Measurements from ENCODE around the gene GPR153.
A peak's percentile ranks its signal among the peaks of the same experiment; 100 is the strongest.

GPR153 gene

DNA sequence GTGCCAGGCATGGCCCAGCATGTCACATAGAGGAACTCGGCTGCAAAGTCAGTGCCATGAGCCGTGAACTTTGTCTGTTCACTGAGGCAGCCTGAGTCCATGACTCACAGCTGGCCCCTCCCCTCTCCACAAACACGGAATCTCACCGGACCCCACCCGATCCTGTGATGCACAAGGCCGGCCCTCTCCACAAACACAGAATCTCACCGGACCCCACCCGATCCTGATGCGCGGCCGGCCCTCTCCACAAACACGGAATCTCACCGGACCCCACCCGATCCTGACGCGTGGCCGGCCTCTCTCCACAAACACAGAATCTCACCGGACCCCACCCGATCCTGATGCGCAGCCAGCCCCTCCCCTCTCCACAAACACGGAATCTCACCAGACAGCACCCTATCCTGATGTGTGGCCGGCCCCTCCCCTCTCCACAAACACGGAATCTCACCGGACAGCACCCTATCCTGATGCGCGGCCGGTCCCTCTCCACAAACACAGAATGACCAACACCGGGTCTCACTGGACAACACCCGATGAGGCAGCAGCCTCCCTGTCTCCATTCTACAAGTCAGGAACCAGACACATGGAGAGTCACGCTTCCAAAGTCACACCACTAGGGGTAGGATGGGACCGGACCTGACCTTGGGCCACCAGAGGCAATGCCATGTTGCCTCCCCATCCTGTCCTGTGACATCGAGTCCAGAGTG lies 39.6 kb upstream of the GPR153 start:
- Histone ChIP-seq H3K4me1 (ENCODE audit: control insufficient read depth in 2 of 2, insufficient read depth in 2 of 2, low read length in 2 of 2) (peaks cover 4 to 11% of the 10 kb centered on the region in 2 donors), H3K27ac (ENCODE audit: low read depth in 2 of 2, low read length in 2 of 2) (peak overlapping the region; percentile 75 to 80), H3K9ac (ENCODE audit: low read depth in 1 of 2, low read length in 2 of 2) (peak overlapping the region in 1 of 2 donors; percentile 44)

DNA sequence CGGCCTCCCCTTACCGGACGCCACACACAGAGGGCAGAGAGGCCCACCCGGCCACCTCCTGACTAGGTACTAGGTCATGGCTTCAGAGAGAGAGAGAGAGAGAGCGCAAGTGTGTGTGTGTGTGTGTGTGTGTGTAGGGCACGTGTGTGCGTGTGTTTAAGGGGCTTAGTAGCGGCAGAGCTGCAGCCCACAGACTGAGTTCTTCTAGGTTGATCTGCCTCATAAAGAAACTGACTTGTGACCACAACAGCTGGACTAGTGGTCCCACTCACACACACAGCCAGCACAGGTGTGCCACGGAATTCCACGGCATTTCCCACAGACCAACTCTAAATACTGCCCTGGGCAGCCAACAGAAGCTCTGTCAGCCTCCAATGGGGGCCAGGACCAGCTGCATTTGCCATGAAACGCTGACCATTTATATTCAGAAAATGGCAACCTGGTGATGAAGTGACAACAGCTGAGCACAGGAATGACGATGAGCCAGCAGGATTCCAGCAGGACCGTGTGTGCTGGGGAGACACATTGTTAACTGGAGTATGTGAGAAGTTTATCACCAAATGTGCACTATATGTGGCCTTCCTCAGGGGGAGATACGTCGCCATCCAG lies 38.8 kb upstream of the GPR153 start:
- Histone ChIP-seq H3K27me3 (ENCODE audit: control insufficient read depth in 2 of 2, insufficient read depth in 2 of 2, low read length in 2 of 2) (no peaks in the 10 kb centered on the region), H3K4me1 (ENCODE audit: control insufficient read depth in 2 of 2, insufficient read depth in 2 of 2, low read length in 2 of 2) (peaks cover 4 to 11% of the 10 kb centered on the region in 2 donors), H3K36me3 (ENCODE audit: control insufficient read depth in 2 of 2, insufficient read depth in 2 of 2, low read length in 2 of 2) (peaks cover 2 to 4% of the 10 kb centered on the region in 2 donors), H3K4me3 (ENCODE audit: low read length in 2 of 2) (no peak overlapping the region), H3K27ac (ENCODE audit: low read depth in 2 of 2, low read length in 2 of 2) (peak overlapping the region; percentile 75 to 80), H3K9me3 (ENCODE audit: control insufficient read depth in 2 of 2, low read length in 2 of 2) (no peaks in the 10 kb centered on the region), H3K9ac (ENCODE audit: low read depth in 1 of 2, low read length in 2 of 2) (peak overlapping the region in 1 of 2 donors; percentile 44)

More for the DNA sequence above, 39.6 kb upstream of the GPR153 start:
- no peak overlapping the region for H3K4me3 ChIP-seq (ENCODE audit: low read length in 2 of 2)
- H3K36me3 ChIP-seq (ENCODE audit: control insufficient read depth in 2 of 2, insufficient read depth in 2 of 2, low read length in 2 of 2) = peaks cover 2 to 4% of the 10 kb centered on the region in 2 donors
- no peaks in the 10 kb centered on the region for H3K9me3 ChIP-seq (ENCODE audit: control insufficient read depth in 2 of 2, low read length in 2 of 2)
- H3K27me3 ChIP-seq (ENCODE audit: control insufficient read depth in 2 of 2, insufficient read depth in 2 of 2, low read length in 2 of 2) = no peaks in the 10 kb centered on the region

DNA sequence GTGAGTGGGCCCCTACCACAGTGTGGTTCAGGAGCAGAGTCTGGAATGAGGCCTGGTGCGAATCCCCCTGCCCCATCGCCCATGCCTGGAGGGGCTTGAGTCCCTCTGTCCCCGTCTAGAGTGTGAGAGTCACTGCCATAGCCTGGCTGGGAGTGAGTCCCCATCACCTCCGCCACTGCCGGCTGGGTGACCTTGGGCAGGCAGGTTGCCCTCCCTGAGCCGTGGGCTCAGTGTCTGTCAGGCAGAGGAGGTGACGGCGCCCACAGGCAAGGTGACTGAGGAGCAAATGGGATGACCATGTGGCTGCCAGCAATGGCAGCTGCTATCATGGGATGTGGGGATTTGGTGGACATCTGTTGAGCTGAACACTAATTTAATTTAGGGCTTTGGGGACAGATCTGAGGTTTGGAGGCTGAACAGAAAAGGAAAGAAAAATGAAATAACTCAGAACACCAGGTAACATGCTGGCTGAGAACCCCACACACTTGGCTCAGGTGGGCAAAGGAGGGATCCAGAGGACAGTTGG lies 38.1 kb upstream of the GPR153 start:
- peaks cover 4 to 11% of the 10 kb centered on the region in 2 donors for H3K4me1 ChIP-seq (ENCODE audit: control insufficient read depth in 2 of 2, insufficient read depth in 2 of 2, low read length in 2 of 2)
- H3K36me3 ChIP-seq (ENCODE audit: control insufficient read depth in 2 of 2, insufficient read depth in 2 of 2, low read length in 2 of 2) = peaks cover 4 to 9% of the 10 kb centered on the region in 2 donors
- no peak overlapping the region for H3K9ac ChIP-seq (ENCODE audit: low read depth in 1 of 2, low read length in 2 of 2)
- H3K9me3 ChIP-seq (ENCODE audit: control insufficient read depth in 2 of 2, low read length in 2 of 2) = no peaks in the 10 kb centered on the region
- peak overlapping the region in 1 of 2 donors; percentile 80 for H3K27ac ChIP-seq (ENCODE audit: low read depth in 2 of 2, low read length in 2 of 2)
- H3K4me3 ChIP-seq (ENCODE audit: low read length in 2 of 2) = no peak overlapping the region
- H3K27me3 ChIP-seq (ENCODE audit: control insufficient read depth in 2 of 2, insufficient read depth in 2 of 2, low read length in 2 of 2) = no peaks in the 10 kb centered on the region

DNA sequence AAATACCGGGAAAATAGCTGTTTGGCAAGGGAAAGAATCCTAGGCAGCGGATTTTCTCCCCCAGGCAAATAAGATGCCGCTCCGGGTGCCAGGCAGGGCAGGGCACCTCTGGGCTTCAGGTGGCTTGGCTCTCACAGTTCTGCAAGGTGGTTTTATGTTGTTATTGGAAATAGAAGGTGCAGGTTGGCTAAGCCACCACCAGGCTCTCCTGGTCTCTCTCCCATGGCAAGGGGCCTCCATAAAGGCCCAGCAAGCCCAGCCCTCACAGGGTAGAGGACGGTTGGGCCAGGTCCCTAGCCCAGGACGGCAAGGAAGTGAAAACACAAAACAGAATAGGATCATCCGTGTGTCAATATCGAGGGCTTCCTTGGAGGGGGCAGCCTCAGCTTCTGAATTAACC lies 37.6 kb upstream of the GPR153 start:
- Histone ChIP-seq H3K4me1 (ENCODE audit: control insufficient read depth in 2 of 2, insufficient read depth in 2 of 2, low read length in 2 of 2) (peaks cover 4 to 11% of the 10 kb centered on the region in 2 donors), H3K36me3 (ENCODE audit: control insufficient read depth in 2 of 2, insufficient read depth in 2 of 2, low read length in 2 of 2) (peaks cover 9 to 14% of the 10 kb centered on the region in 2 donors), H3K9me3 (ENCODE audit: control insufficient read depth in 2 of 2, low read length in 2 of 2) (no peaks in the 10 kb centered on the region), H3K27ac (ENCODE audit: low read depth in 2 of 2, low read length in 2 of 2) (peak overlapping the region in 1 of 2 donors; percentile 80), H3K4me3 (ENCODE audit: low read length in 2 of 2) (no peak overlapping the region), H3K27me3 (ENCODE audit: control insufficient read depth in 2 of 2, insufficient read depth in 2 of 2, low read length in 2 of 2) (no peaks in the 10 kb centered on the region), H3K9ac (ENCODE audit: low read depth in 1 of 2, low read length in 2 of 2) (no peak overlapping the region)

DNA sequence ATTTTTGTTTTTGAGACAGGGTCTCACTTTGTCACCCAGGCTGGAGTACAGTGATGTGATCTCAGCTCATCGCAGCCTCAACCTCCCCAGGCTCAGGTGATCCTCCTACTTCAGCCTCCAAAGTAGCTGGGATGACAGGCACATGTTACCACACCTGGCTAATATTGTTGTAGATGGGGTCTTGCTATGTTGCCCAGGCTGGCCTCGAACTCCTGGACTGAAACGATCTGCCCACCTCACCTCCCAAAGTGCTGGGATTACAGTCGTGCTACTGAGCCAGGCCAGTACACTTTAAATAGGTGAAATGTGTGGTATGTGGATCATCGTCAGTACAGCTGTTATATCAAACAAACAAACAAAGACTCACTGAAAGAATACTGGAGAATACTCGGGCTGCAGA lies 35.0 kb upstream of the GPR153 start:
- H3K4me3 ChIP-seq (ENCODE audit: low read length in 2 of 2) = no peak overlapping the region
- peaks cover 13 to 17% of the 10 kb centered on the region in 2 donors for H3K36me3 ChIP-seq (ENCODE audit: control insufficient read depth in 2 of 2, insufficient read depth in 2 of 2, low read length in 2 of 2)
- H3K4me1 ChIP-seq (ENCODE audit: control insufficient read depth in 2 of 2, insufficient read depth in 2 of 2, low read length in 2 of 2) = peaks cover 4 to 11% of the 10 kb centered on the region in 2 donors
- H3K27ac ChIP-seq (ENCODE audit: low read depth in 2 of 2, low read length in 2 of 2) = no peak overlapping the region
- H3K27me3 ChIP-seq (ENCODE audit: control insufficient read depth in 2 of 2, insufficient read depth in 2 of 2, low read length in 2 of 2) = no peaks in the 10 kb centered on the region
- H3K9ac ChIP-seq (ENCODE audit: low read depth in 1 of 2, low read length in 2 of 2) = no peak overlapping the region
- no peaks in the 10 kb centered on the region for H3K9me3 ChIP-seq (ENCODE audit: control insufficient read depth in 2 of 2, low read length in 2 of 2)

- no peak overlapping the region for H3K4me3 ChIP-seq (ENCODE audit: low read length in 2 of 2)
- no peaks in the 10 kb centered on the region for H3K9me3 ChIP-seq (ENCODE audit: control insufficient read depth in 2 of 2, low read length in 2 of 2)
- peaks cover 13 to 15% of the 10 kb centered on the region in 2 donors for H3K36me3 ChIP-seq (ENCODE audit: control insufficient read depth in 2 of 2, insufficient read depth in 2 of 2, low read length in 2 of 2)
- no peak overlapping the region for H3K9ac ChIP-seq (ENCODE audit: low read depth in 1 of 2, low read length in 2 of 2)
- no peaks in the 10 kb centered on the region for H3K27me3 ChIP-seq (ENCODE audit: control insufficient read depth in 2 of 2, insufficient read depth in 2 of 2, low read length in 2 of 2)
- H3K27ac ChIP-seq (ENCODE audit: low read depth in 2 of 2, low read length in 2 of 2) = peak overlapping the region in 1 of 2 donors; percentile 34
- peaks cover 3 to 9% of the 10 kb centered on the region in 2 donors for H3K4me1 ChIP-seq (ENCODE audit: control insufficient read depth in 2 of 2, insufficient read depth in 2 of 2, low read length in 2 of 2)
These were observed 34.1 kb upstream of the GPR153 start for GRCh38 chr1:6294890-6295556.

DNA sequence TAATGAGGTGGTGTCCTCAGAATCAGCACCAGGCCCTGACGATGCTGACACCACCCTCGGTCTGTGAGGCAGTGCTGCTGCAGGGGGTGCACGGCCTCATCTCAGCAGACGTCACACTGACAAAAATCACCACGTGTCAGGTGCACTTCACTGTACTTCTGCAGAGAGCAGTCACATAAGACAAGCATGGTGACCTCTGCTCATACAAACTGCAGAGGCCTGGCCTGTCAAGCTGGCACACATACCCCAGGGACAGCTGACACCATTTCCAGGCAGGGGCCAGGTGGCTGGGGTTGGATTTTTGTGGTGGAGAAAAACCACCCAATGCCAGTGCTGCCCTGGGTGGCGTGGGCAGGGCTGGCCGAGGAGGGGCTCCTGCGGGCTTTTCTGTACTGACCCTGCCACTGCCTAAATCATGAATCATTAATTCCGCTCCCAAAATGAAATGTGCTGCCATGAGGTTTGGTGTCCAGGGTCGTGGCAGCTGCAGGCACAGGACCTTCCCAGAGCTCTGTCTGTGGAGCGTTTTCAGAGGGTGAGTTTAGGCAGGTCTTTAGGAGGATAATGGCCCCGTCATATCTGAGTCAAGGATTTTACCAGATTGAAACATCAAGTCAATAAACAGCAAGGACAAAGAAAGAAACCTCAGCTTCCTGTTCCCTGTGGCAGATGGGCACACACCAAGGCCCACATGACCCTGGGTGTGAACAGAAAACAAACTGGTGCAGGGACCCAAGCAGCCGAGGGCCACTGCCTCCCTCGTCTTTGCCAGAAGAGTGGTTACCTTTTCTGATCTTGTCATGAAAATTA lies 33.4 kb upstream of the GPR153 start:
- Histone ChIP-seq H3K4me3 (ENCODE audit: low read length in 2 of 2) (no peak overlapping the region), H3K27me3 (ENCODE audit: control insufficient read depth in 2 of 2, insufficient read depth in 2 of 2, low read length in 2 of 2) (no peaks in the 10 kb centered on the region), H3K9ac (ENCODE audit: low read depth in 1 of 2, low read length in 2 of 2) (no peak overlapping the region), H3K36me3 (ENCODE audit: control insufficient read depth in 2 of 2, insufficient read depth in 2 of 2, low read length in 2 of 2) (peaks cover 13 to 14% of the 10 kb centered on the region in 2 donors), H3K27ac (ENCODE audit: low read depth in 2 of 2, low read length in 2 of 2) (peak overlapping the region in 1 of 2 donors; percentile 55), H3K9me3 (ENCODE audit: control insufficient read depth in 2 of 2, low read length in 2 of 2) (no peaks in the 10 kb centered on the region), H3K4me1 (ENCODE audit: control insufficient read depth in 2 of 2, insufficient read depth in 2 of 2, low read length in 2 of 2) (peaks cover 0 to 1% of the 10 kb centered on the region in 2 donors)

GRCh38 chr1:6292102-6292501 lies 31.2 kb upstream of the GPR153 start:
- H3K27ac ChIP-seq (ENCODE audit: low read depth in 2 of 2, low read length in 2 of 2) = no peak overlapping the region
- H3K9ac ChIP-seq (ENCODE audit: low read depth in 1 of 2, low read length in 2 of 2) = no peak overlapping the region
- peaks cover 2 to 3% of the 10 kb centered on the region in 2 donors for H3K4me1 ChIP-seq (ENCODE audit: control insufficient read depth in 2 of 2, insufficient read depth in 2 of 2, low read length in 2 of 2)
- peaks cover 13% of the 10 kb centered on the region in 2 donors for H3K36me3 ChIP-seq (ENCODE audit: control insufficient read depth in 2 of 2, insufficient read depth in 2 of 2, low read length in 2 of 2)
- no peaks in the 10 kb centered on the region for H3K9me3 ChIP-seq (ENCODE audit: control insufficient read depth in 2 of 2, low read length in 2 of 2)
- no peaks in the 10 kb centered on the region for H3K27me3 ChIP-seq (ENCODE audit: control insufficient read depth in 2 of 2, insufficient read depth in 2 of 2, low read length in 2 of 2)
- H3K4me3 ChIP-seq (ENCODE audit: low read length in 2 of 2) = no peak overlapping the region

- Histone ChIP-seq H3K27ac (ENCODE audit: low read depth in 2 of 2, low read length in 2 of 2) (peak overlapping the region in 1 of 2 donors; percentile 20), H3K4me1 (ENCODE audit: control insufficient read depth in 2 of 2, insufficient read depth in 2 of 2, low read length in 2 of 2) (peaks cover 2 to 3% of the 10 kb centered on the region in 2 donors), H3K9me3 (ENCODE audit: control insufficient read depth in 2 of 2, low read length in 2 of 2) (no peaks in the 10 kb centered on the region), H3K9ac (ENCODE audit: low read depth in 1 of 2, low read length in 2 of 2) (no peak overlapping the region), H3K4me3 (ENCODE audit: low read length in 2 of 2) (no peak overlapping the region), H3K27me3 (ENCODE audit: control insufficient read depth in 2 of 2, insufficient read depth in 2 of 2, low read length in 2 of 2) (no peaks in the 10 kb centered on the region), H3K36me3 (ENCODE audit: control insufficient read depth in 2 of 2, insufficient read depth in 2 of 2, low read length in 2 of 2) (peaks cover 4 to 7% of the 10 kb centered on the region in 2 donors)
These were observed 27.8 kb upstream of the GPR153 start for GRCh38 chr1:6288665-6289064.
